ENCODE measurements around the gene TMC5. TPM values are rescaled to one million over a fixed set of nuclear protein-coding genes. Genes with fewer than 3 reads are reported as not detected.

TMC5 gene
- total RNA-seq, 1 experiment from 2014 or later, result 1.2 TPM

DNA sequence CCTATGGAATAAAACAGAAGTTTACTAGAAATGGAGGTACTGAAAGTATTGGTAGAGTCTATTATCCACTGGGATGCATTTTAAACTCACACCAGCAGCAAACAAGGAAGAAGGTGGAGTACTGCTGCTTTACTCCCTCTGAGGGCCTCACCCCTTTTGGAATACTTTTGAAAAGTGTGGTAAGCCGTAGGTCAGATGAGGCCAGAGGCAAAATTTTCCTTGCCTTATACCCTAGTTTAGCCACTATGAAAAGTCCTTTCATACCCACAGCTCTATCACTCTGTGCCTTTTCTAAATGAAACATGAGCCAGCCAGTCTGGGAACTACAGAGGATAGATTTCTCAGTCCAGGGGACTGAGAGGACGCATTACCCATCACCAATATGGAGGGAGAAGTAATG is 90.2 kb downstream of the TMC5 start:
- no CpG with 5 or more reads among the region's 2 CpGs for WGBS (ENCODE audit: extremely low coverage, insufficient read length, low lambda C conversion rate)
- H3K4me1 Mint-ChIP-seq, result no peaks in the 10 kb centered on the region

More for the DNA sequence above, 90.2 kb downstream of the TMC5 start:
- Histone ChIP-seq H2BK120ac (ENCODE audit: low read depth, low read length, poor library complexity, severe bottlenecking) (no peak overlapping the region), H2AFZ (ENCODE audit: low read length) (no peak overlapping the region), H3K23me2 (ENCODE audit: insufficient read length, low read depth, low read length, poor library complexity, severe bottlenecking) (no peaks in the 10 kb centered on the region), H2BK20ac (ENCODE audit: low read depth, low read length, poor library complexity, severe bottlenecking) (no peak overlapping the region), H3K9ac (ENCODE audit: extremely low read depth, insufficient read length, low read length) (no peak overlapping the region), H3K79me2 (ENCODE audit: insufficient read depth, low read length) (no peaks in the 10 kb centered on the region), H3K23ac (ENCODE audit: insufficient read length, low read depth, low read length) (no peak overlapping the region), H3K4me1 (ENCODE audit: insufficient read depth, low read length) (no peaks in the 10 kb centered on the region), H2BK5ac (ENCODE audit: insufficient read length, low read length) (no peak overlapping the region), H3K4me2 (ENCODE audit: insufficient read depth, insufficient read length, low read length) (no peak overlapping the region), H3K56ac (ENCODE audit: insufficient read length, low read depth, low read length) (no peak overlapping the region), H3K27me3 (ENCODE audit: insufficient read depth, low read length) (no peaks in the 10 kb centered on the region), H3K27ac (ENCODE audit: insufficient read length, low read depth, low read length) (no peak overlapping the region), H3T11ph (ENCODE audit: low read length) (no peak overlapping the region), H4K8ac (replicated peaks; ENCODE audit: insufficient read length, low read depth, low read length) (no peak overlapping the region), H3K14ac (ENCODE audit: insufficient read depth, low read length) (no peak overlapping the region), H3K18ac (ENCODE audit: insufficient read length, low read depth, low read length) (no peak overlapping the region), H4K20me1 (ENCODE audit: control insufficient read depth, insufficient read depth, insufficient read length) (no peaks in the 10 kb centered on the region), H3K9me3 (ENCODE audit: control insufficient read depth, low read depth, low read length) (no peaks in the 10 kb centered on the region), H4K91ac (ENCODE audit: insufficient read length, low read depth, low read length) (no peak overlapping the region), H2BK12ac (ENCODE audit: insufficient read length, low read depth, low read length) (no peak overlapping the region), H4K5ac (ENCODE audit: insufficient read length, low read depth, low read length) (no peak overlapping the region), H2AK5ac (ENCODE audit: insufficient read length, low read length) (no peak overlapping the region), H3K4ac (ENCODE audit: low read depth, low read length) (no peak overlapping the region), H2BK15ac (ENCODE audit: low read depth, low read length) (no peak overlapping the region), H3K79me1 (ENCODE audit: insufficient read depth, low read depth, low read length, poor library complexity, severe bottlenecking) (no peaks in the 10 kb centered on the region)
- no peak overlapping the region for H3K4me3 Mint-ChIP-seq
- no peak overlapping the region for H3K27ac Mint-ChIP-seq
- no peaks in the 10 kb centered on the region for H3K9me3 Mint-ChIP-seq
- H3K27me3 Mint-ChIP-seq (ENCODE audit: low read depth), result no peaks in the 10 kb centered on the region
- DNase-seq, result no peak
- TF ChIP-seq, protein P1, sequence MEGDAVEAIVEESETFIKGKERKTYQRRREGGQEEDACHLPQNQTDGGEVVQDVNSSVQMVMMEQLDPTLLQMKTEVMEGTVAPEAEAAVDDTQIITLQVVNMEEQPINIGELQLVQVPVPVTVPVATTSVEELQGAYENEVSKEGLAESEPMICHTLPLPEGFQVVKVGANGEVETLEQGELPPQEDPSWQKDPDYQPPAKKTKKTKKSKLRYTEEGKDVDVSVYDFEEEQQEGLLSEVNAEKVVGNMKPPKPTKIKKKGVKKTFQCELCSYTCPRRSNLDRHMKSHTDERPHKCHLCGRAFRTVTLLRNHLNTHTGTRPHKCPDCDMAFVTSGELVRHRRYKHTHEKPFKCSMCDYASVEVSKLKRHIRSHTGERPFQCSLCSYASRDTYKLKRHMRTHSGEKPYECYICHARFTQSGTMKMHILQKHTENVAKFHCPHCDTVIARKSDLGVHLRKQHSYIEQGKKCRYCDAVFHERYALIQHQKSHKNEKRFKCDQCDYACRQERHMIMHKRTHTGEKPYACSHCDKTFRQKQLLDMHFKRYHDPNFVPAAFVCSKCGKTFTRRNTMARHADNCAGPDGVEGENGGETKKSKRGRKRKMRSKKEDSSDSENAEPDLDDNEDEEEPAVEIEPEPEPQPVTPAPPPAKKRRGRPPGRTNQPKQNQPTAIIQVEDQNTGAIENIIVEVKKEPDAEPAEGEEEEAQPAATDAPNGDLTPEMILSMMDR (conservative IDR thresholded peaks at IDR 0.05), result no peak
- peaks cover 25 to 63% (median 59%) of the 10 kb centered on the region in 3 experiments; a peak in 6 of 7 replicates for H3K36me3 Mint-ChIP-seq (ENCODE audit: insufficient read depth in 1 of 3, low read depth in 3 of 3)
